CD4-positive, alpha-beta T cell treated with Interleukin-10 for 1 hour (primary cell): ENCODE results near the gene PLBD2.

Experiments
- DNase-seq: peaks from one replicate; pipeline ENCODE4 v3.0.0-alpha.2; 2020

The PLBD2 gene

DNA sequence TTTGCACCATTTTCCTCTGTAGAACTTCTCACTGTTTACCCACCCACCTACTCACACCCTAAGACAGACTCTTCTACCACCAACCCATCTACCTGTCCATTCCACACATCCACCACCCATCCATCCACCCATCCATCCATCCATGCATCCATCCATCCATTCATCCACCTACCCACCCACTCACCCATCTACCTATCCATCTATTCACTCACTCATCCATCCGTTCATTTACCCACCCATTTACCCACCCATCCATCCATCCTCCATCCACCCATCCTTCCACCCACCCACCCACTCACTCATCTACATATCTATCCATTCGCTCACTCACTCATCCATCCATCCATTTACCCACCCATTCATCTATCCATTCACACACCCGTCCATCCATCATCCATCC is 15.1 kb downstream of the PLBD2 start:
- DNase-seq, result no peak

DNA sequence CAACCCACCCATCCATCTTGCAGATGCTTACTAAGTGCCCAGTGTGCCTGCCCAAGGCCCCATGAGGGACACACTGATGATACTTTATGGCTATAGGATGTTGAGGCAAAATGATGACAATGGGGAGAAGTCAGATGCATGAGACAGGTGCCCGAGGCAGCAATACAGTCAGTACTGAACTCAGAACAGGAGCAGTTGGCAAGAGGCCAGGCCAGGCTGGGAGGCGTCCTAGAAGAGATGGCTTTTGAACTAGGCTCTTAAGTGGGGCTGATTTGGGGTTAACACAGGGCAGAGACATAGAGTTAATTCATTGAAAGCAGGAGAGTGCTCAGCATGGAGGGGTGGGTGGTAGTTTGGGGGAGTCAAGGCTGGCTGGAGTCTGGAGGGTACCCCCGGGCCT is 15.6 kb downstream of the PLBD2 start:
- no peak for DNase-seq

GRCh38 chr12:113374823-113375428 is 16.5 kb downstream of the PLBD2 start:
- DNase-seq, result no peak

- no peak for DNase-seq
Measured at GRCh38 chr12:113378291-113378690, 19.9 kb downstream of the PLBD2 start.

DNA sequence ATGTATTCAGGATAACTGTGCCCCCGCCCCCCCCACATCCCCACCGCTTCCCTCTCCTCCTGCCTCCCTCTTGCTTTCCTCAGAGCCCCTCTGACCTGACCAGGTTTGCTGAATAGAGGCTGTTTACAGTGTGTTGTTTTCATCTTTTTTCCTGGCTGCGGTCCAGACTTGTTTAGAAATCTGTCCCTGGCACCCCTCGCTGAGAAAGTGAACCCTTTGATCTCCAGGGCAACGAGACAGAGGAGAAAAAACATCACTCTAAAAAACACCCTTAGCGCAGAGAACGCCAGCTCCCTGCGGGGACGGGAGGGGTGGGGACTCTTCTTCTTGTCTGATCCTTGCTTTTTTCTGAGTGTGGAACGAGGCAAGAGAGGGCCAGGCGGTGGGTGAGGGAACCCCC is 22.8 kb downstream of the PLBD2 start:
- DNase-seq, result no peak

- DNase-seq, result no peak
Measured at GRCh38 chr12:113382206-113382605, 23.8 kb downstream of the PLBD2 start.

GRCh38 chr12:113384778-113385177 is 26.4 kb downstream of the PLBD2 start:
- no peak for DNase-seq

DNA sequence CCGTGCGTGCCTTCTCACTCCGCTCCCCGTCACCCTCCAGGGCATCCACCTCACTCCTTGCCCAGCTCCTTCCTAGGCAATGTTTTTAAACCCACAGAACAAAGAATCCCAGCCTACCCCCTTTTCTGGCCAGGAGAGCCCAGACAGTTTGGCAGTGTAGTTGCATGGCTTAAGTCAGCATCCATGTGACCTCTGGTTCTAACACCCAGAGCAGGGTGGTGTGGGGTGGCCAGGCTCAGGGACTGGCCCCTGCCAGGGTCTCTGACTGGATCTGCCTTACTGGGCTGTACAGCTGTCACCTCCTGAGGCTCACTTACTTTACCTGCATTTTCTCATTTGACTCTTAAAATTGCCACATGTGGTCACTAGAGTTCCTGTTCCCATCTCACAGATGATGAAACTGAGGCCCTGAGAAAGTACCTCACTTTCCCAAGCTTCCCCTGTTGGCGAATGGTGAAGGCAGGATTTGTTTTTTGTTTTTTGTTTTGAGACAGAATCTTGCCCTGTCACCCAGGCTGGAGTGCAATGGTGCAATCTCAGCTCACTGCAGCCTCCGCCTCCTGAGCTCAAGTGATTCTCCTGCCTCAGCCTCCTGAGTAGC is 27.0 kb downstream of the PLBD2 start:
- no peak for DNase-seq

DNA sequence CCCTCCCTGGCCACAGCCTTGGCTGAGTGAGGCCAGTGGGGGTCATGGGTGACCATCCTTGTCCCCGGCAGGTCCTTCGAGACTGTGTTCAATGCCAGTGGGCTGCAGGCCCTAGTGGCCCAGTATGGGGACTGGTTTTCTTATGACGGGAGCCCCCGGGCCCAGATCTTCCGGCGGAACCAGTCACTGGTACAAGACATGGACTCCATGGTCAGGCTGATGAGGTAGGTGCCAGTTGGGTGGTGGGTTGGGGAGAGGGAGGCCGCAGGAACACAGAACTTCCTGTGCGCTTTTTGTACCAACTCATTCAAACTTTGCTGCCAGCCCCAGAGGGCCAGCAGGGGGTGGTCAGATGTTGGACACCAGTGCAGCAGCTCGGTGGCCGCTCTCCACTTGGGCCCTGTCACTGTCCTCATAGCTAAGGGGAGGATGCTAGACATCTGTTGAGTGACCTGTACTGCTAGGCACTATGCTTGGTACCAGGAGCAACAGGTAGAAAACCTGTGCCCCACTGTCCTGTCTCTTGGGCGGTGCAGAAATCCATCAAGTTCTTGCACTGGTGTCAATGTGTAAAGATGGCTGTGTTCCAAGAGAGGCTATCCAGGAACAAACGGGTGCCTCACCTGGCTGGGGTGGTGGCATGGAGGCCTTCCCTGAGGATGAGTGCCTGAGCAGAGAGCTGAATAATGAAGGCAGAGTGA is 28.6 kb downstream of the PLBD2 start:
- DNase-seq, result no peak

DNA sequence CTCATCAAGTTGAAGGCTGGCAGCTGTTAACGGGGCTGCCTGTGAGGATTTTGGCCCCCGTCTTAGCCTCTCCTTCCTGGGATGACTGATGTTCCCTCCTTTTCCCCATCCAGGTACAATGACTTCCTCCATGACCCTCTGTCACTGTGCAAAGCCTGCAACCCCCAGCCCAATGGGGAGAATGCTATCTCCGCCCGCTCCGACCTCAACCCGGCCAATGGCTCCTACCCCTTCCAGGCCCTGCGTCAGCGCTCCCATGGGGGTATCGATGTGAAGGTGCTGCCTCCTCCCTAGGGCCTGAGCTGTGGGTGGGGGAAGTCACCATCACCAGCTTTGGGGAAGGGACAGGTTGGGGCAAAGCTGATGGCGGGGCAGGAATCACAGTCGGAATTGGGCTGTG is 29.2 kb downstream of the PLBD2 start:
- no peak for DNase-seq

- DNase-seq, result no peak
Measured at GRCh38 chr12:113388351-113388750, 30.0 kb downstream of the PLBD2 start.

DNA sequence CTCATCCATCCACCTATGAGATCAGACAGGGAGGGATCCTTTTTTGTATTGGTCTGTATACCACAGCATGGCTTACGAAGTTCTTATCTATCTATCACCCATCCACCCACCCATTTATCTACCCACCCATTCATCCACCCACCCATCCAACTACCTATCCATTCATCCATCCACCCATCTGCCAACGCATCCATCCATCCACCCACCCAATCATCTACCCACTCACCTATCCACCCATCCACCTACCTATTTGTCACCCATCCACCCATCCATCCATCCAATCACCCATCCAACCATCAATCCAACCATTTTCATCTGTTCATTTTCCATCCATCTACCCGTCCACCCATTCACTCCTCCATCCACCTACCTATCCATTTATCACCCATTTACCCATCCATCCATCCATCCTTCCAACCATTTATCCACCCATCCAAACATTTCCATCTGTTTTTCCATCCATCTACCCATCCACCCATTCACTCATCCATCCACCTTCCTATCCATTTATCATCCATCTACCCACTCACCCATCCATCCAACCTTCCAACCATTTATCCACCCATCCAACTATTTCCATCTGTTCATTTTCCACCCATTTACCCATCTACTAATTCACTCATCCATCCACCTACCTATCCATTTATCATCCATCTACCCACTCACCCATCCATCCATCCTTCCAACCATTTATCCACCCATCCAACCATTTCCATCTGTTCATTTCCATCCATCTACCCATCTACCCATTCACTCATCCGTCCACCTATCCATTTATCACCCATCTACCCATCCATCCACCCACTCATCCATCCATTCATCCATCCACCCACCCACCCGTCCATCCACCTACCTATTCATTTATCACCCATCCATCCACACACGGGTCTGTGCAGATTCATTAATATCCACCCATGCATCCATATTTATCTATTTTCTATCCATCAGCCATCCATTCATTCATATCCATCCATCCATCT is 32.0 kb downstream of the PLBD2 start:
- DNase-seq, result no peak

DNA sequence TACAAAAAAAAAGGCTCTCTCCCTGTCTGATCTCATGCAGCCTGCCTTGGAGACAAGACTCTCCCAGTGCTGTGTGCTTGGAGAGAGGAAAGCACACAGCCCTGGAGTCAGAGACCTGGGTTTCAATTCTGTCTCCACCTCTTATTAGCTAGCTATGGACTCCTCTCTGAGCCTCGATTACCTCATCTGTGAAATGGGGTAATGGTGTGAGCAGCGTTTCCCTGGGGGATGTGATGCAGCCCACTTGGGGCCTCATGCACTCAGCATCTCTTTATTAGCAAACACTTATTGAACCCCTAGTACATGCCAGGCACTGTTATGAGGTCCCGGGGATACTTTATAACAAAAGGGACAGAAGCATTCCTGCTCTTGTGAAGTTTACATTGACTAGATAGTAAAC is 32.8 kb downstream of the PLBD2 start:
- DNase-seq, result no peak

DNA sequence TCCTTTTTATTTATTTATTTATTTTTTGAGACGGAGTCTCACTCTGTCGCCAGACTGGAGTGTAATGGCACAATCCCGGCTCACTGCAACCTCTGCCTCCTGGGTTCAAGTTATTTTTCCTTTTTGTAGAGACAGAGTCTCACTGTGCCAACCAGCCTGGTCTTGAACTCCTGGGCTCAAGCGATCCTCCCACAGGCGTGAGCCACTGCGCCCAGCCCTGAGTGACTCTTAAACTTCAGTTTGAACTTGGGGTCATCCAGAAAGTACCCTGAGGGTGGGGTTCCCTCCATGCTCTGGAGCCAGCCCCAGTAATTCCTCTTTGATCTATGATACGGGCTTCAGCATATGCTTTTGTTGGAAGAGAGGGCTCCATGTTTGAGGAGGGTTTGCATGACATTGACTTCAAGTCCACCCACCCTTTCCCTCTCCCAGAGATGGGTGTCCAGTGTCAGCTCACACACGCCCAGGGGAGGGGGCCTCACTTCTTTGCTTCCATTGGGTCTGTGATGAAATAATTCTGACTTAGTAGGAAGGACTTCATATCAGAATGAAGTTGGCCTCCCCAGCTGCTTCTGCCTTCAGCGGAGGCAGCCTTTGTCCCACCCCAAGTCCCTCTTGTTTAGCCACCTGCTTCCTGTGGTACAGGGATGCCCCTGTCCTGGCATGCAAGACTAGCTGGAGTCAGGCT is 33.4 kb downstream of the PLBD2 start:
- DNase-seq, result no peak

GRCh38 chr12:113392520-113392919 is 34.1 kb downstream of the PLBD2 start:
- DNase-seq, result no peak

- no peak for DNase-seq
Measured at GRCh38 chr12:113392988-113393579, 34.7 kb downstream of the PLBD2 start.

DNA sequence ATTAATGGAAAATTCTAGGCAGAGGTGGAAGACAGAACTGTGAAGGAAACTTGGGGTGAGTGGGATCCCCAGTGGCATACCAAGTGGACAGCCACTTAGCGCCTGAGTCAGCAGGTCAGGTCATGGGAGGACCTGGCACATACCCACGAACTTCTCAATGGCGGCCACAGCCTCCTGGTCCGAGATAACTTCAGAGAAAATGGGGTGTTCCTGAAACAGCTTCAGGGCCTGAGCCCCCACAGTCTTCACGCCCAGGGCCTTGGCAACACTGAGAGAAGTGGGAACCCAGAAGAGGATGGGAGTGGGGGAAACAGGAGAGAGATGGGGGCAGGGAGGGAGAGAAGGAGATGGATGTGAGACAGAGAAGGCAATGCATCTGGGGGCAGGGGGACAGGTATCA is 35.4 kb downstream of the PLBD2 start:
- DNase-seq, result no peak

- no peak for DNase-seq
Measured at GRCh38 chr12:113395119-113395518, 36.7 kb downstream of the PLBD2 start.

GRCh38 chr12:113396200-113396599 is 37.8 kb downstream of the PLBD2 start:
- no peak for DNase-seq

GRCh38 chr12:113396828-113397496 is 38.6 kb downstream of the PLBD2 start:
- DNase-seq, result no peak

- no peak for DNase-seq
Measured at GRCh38 chr12:113397497-113398197, 39.3 kb downstream of the PLBD2 start.
